C4-2B (cell line): ENCODE data around the gene PRR30.

Experiments
- ZFX ChIP-seq: fragments of 450-650 bp; IDR thresholded peaks from 2 replicates; pipeline ENCODE4 v1.6.1; 2017
- TF ChIP-seq, protein P1 (sequence below): fragments of 450-650 bp; conservative IDR thresholded peaks from 2 replicates; pipeline ENCODE4 v1.5.1; 2017; ENCODE audit warnings: mild to moderate bottlenecking

GRCh38 chr2:27134781-27135477, 4.3 kb downstream of the PRR30 start:
- TF ChIP-seq, protein P1, sequence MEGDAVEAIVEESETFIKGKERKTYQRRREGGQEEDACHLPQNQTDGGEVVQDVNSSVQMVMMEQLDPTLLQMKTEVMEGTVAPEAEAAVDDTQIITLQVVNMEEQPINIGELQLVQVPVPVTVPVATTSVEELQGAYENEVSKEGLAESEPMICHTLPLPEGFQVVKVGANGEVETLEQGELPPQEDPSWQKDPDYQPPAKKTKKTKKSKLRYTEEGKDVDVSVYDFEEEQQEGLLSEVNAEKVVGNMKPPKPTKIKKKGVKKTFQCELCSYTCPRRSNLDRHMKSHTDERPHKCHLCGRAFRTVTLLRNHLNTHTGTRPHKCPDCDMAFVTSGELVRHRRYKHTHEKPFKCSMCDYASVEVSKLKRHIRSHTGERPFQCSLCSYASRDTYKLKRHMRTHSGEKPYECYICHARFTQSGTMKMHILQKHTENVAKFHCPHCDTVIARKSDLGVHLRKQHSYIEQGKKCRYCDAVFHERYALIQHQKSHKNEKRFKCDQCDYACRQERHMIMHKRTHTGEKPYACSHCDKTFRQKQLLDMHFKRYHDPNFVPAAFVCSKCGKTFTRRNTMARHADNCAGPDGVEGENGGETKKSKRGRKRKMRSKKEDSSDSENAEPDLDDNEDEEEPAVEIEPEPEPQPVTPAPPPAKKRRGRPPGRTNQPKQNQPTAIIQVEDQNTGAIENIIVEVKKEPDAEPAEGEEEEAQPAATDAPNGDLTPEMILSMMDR = no peak
- no peak for TF ChIP-seq ZFX
